GM10266 (cell line): ENCODE measurements around the gene GPI.

ENCODE experiments used
- DNase-seq: peaks from one replicate; pipeline ENCODE4 v3.0.0; 2012; ENCODE audit errors: extremely low spot score
- CTCF ChIP-seq: IDR thresholded peaks from 2 replicates; pipeline ENCODE4 v1.5.1; 2012; ENCODE audit warnings: mild to moderate bottlenecking, low read depth; ENCODE audit not compliant: control insufficient read depth, insufficient read depth; ENCODE audit errors: missing control alignments

Gene GPI

GRCh38 chr19:34353546-34353945 is 11.4 kb upstream of the GPI start:
- TF ChIP-seq CTCF: no peak
- no peak for DNase-seq

- no peak for DNase-seq
- TF ChIP-seq CTCF: no peak
Observed at GRCh38 chr19:34355201-34355600, 9.8 kb upstream of the GPI start.

GRCh38 chr19:34356875-34357274 is 8.1 kb upstream of the GPI start:
- TF ChIP-seq CTCF: no peak
- DNase-seq: no peak

DNA sequence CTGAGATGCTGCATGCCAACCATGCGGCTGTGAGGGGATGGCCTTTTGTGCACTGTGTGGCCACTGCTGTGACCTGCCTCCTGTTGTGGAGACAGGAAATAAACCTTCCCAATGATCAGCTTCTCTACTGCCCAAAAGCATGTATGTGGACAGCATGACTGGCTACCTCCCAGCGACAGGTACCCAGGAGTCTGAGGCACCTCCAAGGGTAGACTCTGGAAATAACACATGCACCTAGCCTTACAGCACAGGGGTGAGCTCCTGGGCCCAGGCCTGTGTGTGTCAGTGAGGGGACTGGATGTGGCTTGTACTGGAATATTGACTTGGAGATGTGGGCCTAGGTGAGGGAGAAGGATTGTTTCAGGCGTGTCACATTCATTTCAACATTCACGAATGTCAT is 7.6 kb upstream of the GPI start:
- TF ChIP-seq CTCF: no peak
- no peak for DNase-seq

DNA sequence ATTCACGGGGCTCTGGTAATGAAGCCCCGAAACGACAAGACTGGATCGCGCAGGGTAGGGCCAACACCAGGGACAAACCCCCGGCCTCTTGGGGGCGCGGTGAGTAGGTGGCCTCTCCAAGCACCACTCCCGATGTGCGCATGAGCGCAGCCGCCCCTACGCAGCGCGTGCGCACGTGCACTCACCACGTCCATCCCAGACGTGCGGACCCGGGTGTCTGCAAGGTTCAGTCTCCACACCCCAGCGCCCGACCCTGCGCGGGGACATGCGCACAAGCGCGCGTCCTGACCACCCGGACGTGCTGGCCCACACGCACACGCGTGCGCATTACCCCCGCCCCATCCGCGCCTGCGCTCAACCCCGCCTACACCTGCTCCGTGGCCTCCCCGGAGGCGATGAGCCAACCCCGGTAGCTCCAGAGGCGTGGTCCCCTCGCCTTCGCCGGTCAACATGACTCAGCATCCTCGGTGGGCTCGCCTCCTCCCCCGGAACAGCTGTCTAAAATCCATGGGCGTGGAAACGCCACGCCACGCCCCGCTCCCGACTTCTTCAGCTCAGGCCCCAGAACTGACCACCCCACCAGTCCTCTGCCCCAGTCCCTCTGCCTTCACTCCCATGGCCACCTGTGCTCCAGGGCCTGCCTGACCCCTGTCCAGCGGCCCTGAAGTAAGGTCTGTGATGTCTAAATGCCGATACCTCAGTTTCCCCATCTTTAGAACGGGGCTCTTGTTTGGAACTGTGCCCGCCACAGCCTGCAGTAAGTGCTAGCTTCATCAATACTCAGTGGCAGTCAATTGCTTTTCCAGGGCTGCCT is 5.6 kb upstream of the GPI start:
- TF ChIP-seq CTCF: peak; percentile 69
- DNase-seq: peak; percentile 99

DNA sequence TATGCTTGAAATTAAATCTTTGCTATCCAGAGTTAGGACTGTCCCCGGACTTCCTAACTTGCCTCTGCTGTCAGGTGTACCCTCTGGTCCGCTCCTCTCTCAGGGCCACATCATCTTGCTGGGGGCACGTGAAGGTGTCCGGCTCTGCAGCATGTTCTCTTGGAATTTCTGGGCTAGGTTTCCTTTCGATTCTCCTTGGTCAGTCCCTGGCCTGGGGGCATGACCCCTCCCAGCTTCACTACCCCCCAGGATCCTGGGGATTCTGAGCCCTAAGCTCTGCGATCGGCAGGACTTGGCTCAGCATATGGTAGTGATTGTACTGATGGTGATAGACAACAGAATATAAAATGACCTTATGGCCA is 5.1 kb upstream of the GPI start:
- DNase-seq: no peak
- TF ChIP-seq CTCF: no peak

DNA sequence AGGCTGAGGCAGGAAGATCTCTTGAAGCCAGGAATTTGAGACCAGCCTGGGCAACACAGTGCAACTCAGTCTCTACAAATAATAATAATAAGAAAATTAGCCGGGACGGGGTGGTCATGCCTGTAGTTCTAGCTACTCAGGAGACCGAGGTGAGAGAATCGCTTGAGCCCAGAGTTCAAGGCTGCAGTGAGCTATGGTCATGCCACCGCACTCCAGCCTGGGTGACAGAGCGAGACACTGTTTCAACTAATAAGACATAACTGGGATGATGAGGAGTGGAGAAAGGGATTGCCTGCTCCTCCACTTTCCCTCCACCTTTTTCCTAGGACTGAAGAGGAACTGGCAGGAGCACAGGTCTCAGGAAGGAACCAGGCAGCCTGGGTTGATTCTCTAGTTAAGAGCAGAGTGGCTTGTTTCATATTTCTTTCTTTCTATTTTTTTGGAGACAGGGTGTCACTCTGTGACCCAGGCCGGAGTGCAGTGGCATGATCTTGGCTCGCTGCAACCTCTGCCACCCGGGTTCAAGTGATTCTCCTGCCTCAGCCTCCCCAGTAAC is 4.6 kb upstream of the GPI start:
- TF ChIP-seq CTCF: no peak
- DNase-seq: no peak
